Measurements from ENCODE around the gene TRIO.

The TRIO gene

DNA sequence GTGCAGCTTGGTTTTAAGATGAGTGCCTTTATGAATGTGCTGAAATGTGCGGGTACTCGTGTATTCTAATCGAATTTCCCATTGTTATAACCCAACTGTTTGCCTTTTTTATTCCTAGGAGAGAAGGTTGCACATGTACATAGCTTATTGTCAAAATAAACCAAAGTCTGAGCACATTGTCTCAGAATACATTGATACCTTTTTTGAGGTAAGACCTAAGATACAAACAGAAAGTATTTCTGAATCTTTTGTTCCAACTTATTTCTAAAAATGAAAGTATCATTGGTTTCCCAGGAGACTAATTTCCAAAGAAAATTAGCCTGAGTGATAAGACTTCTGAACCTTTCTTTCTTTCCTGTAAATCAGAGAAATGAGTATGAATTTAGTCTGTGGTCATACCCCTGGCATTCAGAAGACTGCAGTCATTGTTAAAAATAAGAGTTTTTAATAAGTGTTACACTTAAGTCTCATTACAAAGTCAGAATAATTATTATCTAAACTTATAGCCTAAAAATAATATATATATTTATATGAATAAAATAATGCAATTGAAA lies 336.1 kb downstream of the TRIO start:
- Histone ChIP-seq H3K36me3 (ENCODE audit: control insufficient read depth, insufficient read depth, low read length) (peaks cover 37% of the 10 kb centered on the region), H3K27me3 (replicated peaks; ENCODE audit: control insufficient read depth, insufficient read depth, low read length) (no peaks in the 10 kb centered on the region), H3K4me3 (replicated peaks; ENCODE audit: low read depth, low read length) (no peak overlapping the region)
- no peak for DNase-seq (ENCODE audit: extremely low read depth, insufficient read length)
- TF ChIP-seq, protein P1, sequence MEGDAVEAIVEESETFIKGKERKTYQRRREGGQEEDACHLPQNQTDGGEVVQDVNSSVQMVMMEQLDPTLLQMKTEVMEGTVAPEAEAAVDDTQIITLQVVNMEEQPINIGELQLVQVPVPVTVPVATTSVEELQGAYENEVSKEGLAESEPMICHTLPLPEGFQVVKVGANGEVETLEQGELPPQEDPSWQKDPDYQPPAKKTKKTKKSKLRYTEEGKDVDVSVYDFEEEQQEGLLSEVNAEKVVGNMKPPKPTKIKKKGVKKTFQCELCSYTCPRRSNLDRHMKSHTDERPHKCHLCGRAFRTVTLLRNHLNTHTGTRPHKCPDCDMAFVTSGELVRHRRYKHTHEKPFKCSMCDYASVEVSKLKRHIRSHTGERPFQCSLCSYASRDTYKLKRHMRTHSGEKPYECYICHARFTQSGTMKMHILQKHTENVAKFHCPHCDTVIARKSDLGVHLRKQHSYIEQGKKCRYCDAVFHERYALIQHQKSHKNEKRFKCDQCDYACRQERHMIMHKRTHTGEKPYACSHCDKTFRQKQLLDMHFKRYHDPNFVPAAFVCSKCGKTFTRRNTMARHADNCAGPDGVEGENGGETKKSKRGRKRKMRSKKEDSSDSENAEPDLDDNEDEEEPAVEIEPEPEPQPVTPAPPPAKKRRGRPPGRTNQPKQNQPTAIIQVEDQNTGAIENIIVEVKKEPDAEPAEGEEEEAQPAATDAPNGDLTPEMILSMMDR (IDR thresholded peaks at IDR 0.05; ENCODE audit: insufficient read depth, low read length, poor library complexity, severe bottlenecking) = no peak

DNA sequence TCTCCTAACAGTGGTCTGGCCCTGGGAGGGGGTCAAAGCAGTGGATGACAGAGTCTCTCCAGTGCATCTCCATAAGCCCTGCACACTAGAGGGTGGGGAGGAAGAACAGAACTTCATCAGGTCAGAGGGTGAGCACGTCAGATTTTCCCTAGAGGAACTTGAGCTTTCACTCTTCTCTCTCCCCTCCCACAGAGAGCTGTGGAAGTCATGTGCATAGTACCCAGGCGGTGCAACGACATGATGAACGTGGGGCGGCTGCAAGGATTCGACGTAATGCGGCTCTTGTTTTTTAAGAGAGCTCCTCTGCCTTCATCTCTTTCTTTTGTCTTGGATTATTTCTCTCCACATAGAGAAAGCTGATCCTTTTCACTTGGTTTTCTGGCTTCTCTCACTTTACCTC lies 338.2 kb downstream of the TRIO start:
- Histone ChIP-seq H3K36me3 (ENCODE audit: control insufficient read depth, insufficient read depth, low read length) (peaks cover 39% of the 10 kb centered on the region), H3K4me3 (replicated peaks; ENCODE audit: low read depth, low read length) (no peak overlapping the region), H3K27me3 (replicated peaks; ENCODE audit: control insufficient read depth, insufficient read depth, low read length) (no peaks in the 10 kb centered on the region)
- TF ChIP-seq, protein P1 (IDR thresholded peaks at IDR 0.05; ENCODE audit: insufficient read depth, low read length, poor library complexity, severe bottlenecking) = no peak
- DNase-seq (ENCODE audit: extremely low read depth, insufficient read length) = no peak

DNA sequence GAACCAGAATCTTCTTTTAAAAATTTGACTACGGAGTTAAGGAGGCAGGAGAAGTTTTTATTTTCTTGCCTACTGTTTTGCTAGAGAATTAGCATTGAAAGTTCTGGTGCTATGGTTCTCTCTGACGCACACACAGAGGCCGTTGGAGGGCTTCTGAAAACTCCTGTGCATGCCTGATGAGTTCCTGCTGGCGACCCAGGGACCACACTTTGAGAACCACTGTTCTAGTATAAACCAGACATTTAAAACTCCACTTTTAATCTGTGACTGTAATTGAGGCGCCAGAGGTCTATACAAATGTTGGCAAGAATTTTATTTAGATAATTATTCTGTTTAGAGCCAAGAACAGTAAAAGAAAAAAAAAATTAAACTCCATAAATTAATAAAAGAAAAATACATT lies 338.9 kb downstream of the TRIO start:
- no peak for DNase-seq (ENCODE audit: extremely low read depth, insufficient read length)
- Histone ChIP-seq H3K27me3 (replicated peaks; ENCODE audit: control insufficient read depth, insufficient read depth, low read length) (no peaks in the 10 kb centered on the region), H3K36me3 (ENCODE audit: control insufficient read depth, insufficient read depth, low read length) (peaks cover 43% of the 10 kb centered on the region), H3K4me3 (replicated peaks; ENCODE audit: low read depth, low read length) (no peak overlapping the region)
- TF ChIP-seq, protein P1 (IDR thresholded peaks at IDR 0.05; ENCODE audit: insufficient read depth, low read length, poor library complexity, severe bottlenecking) = no peak

DNA sequence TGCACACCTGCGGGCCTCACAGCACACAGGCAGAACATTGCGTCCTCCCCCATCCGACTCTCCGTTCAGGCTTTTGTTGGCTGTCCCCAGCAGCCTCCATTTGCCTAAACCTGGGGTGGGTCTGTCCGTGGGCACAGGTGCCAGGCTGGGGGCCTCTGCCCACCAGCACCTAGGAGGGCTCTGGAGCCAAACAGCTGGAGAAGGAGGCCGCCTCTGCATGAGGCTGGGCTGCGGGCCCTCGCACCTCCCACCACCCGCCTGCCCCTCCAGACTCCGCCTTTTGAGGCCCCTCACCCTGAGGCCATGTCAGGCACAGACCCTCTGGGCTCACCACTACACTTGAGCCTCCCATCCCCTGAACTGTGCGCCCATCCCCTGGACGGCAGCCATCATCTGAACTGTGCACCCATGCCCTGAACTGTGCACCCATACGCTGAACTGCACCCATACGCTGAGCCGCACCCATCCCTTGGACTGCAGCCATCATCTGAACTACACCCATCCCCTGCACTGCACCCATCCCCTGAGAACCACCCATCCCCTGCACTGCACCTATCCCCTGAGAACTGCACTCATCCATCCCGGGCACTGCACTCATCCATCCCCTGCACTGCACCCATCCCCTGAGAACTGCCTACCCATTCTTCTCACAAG lies 340.5 kb downstream of the TRIO start:
- no peak for DNase-seq (ENCODE audit: extremely low read depth, insufficient read length)
- TF ChIP-seq, protein P1 (IDR thresholded peaks at IDR 0.05; ENCODE audit: insufficient read depth, low read length, poor library complexity, severe bottlenecking) = no peak
- Histone ChIP-seq H3K27me3 (replicated peaks; ENCODE audit: control insufficient read depth, insufficient read depth, low read length) (no peaks in the 10 kb centered on the region), H3K4me3 (replicated peaks; ENCODE audit: low read depth, low read length) (no peak overlapping the region), H3K36me3 (ENCODE audit: control insufficient read depth, insufficient read depth, low read length) (peaks cover 43% of the 10 kb centered on the region)

DNA sequence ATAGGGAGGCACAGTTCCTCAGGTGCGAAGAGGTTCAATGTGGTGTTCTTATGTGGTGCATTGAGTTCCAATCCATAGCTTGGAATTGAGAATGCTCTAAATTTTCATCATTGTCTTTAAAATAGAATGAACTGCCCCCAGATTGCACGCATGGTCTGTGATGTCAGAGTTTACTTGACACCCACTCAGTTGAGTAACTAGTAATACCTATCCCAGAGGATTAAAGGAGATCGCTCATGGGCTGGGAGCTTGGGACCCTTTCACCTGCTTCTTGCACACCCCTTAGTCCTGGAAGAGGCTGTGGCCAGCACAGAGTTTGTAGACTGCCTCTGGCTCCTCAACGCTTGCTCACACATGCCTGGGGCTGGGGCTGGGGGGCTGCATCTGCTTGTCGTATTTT lies 343.3 kb downstream of the TRIO start:
- Histone ChIP-seq H3K36me3 (ENCODE audit: control insufficient read depth, insufficient read depth, low read length) (peaks cover 53% of the 10 kb centered on the region), H3K27me3 (replicated peaks; ENCODE audit: control insufficient read depth, insufficient read depth, low read length) (no peaks in the 10 kb centered on the region), H3K4me3 (replicated peaks; ENCODE audit: low read depth, low read length) (no peak overlapping the region)
- DNase-seq (ENCODE audit: extremely low read depth, insufficient read length) = no peak
- TF ChIP-seq, protein P1 (IDR thresholded peaks at IDR 0.05; ENCODE audit: insufficient read depth, low read length, poor library complexity, severe bottlenecking) = no peak
